NCI-H345 (cell line): ENCODE data around the gene CA14.
A peak's percentile ranks its signal among the peaks of the same experiment; 100 is the strongest.
"Not testable (repeated sequence)": the region's sequence is repeated elsewhere in the genome, so short reads cannot be mapped to it uniquely, and the experiment has no call there.

ENCODE experiments used
- DNase-seq: peaks from one replicate; lab custom pipeline; 2025; lab: John Stamatoyannopoulos, UW

CA14 gene

GRCh38 chr1:150236614-150237100 lies 20.9 kb upstream of the CA14 start:
- no peak for DNase-seq

GRCh38 chr1:150237176-150237575 lies 20.4 kb upstream of the CA14 start:
- not testable (repeated sequence) for DNase-seq

DNA sequence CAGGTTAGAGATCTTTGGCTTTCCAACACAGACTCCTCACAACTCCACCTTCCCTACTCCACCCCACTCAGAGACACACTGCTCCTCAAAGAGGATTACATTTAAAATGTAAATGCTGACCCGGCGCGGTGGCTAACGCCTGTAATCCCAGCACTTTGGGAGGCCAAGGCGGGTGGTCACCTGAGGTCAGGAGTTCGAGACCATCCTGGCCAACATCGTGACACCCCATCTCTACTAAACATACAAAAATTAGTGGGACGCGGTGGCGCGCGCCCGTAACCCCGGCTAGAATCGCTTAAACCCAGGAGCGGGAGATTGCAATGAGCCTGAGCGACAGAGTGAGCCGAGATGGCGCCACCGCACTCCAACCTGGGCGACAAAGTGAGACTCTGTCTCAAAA lies 19.8 kb upstream of the CA14 start:
- no peak for DNase-seq

DNA sequence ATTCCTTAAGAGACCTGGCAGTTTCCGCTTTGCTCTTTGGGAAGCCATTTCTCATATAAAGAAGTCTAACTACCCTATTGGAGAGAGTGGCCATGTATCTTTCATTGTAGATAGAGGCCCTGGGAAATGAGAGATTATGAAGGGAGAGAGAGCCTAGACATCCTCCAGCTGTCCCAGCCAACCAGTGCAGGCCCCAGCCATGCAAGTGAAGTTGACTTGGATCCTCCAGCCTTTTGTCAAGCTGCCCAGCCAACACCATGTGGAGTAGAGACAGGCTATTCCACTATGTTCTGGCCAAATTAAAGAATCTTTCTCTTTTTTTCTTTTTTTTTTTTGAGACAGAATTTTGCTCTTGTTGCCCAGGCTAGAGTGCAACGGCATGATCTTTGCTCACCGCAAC lies 14.6 kb upstream of the CA14 start:
- no peak for DNase-seq

GRCh38 chr1:150249936-150250335 lies 7.6 kb upstream of the CA14 start:
- no peak for DNase-seq

GRCh38 chr1:150256198-150256553 lies 1.4 kb upstream of the CA14 start:
- no peak for DNase-seq

- DNase-seq = peak; percentile 27
Observed at GRCh38 chr1:150256554-150257341, 826 bp upstream of the CA14 start.

DNA sequence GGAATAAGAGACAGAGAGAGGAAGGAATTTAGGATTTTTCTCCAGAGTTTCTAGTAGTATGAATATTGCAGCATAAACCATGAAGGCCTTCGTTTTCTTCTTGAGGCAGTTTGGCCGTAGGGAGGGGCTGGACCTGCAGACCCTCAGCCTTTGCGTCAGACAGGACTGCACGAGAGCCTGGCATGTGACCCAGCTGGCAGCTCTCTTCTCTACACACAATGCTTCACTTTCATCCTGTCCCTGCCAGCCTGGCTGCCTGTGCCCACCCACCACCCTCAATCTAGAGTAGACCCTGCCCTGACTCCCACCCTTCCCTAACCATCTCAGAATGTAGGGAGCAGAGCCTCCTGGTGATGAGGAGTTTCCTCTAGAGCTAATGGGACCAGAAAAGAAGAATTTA lies 1.6 kb downstream of the CA14 start:
- DNase-seq = no peak

DNA sequence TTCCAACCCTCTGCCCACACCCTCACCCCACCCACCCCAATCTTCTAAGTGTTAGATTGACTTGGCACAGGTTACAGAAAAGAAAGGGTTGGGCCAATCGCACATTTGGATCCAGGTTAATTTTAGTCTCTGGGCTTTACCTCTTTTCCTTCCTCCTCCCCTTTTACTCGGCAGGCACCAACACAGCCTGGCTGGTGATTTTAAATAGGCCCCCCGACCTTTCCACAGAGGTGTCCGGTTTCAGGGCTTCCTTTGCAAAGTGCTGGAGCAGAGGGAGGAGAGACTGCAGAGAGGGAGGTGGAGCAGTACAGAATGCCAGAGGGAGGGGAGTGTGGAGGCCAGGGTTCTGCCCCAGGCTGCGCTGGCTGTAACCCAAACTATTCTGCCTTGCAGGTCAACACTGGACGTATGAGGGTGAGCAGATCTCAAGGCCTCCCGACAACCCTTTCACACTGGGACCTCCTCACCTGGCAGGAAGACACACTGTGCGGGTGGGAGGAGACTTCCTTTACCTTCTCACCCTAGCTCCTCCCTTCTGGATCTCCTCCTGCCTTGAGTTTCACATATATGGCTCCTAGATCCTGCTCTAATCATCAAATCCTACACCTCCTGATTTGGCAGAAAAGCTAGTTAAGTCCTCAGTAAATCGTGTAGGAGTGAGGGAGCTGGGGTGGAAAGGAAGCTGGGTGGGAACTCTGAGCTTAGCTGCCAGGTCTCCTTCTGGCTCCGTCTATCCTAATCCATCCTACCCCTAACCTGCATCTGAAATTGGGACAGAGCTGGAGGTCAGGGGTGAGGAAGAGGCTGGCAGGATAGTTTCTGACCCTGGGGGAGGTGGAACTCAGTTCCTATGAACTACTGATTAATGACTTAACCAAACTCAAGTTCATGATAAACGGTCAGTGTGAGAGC lies 2.4 kb downstream of the CA14 start:
- peak; percentile 66 for DNase-seq

- DNase-seq = no peak
Observed at GRCh38 chr1:150261367-150261766, 3.8 kb downstream of the CA14 start.

- DNase-seq = no peak
Observed at GRCh38 chr1:150262388-150263320, 5.1 kb downstream of the CA14 start.

DNA sequence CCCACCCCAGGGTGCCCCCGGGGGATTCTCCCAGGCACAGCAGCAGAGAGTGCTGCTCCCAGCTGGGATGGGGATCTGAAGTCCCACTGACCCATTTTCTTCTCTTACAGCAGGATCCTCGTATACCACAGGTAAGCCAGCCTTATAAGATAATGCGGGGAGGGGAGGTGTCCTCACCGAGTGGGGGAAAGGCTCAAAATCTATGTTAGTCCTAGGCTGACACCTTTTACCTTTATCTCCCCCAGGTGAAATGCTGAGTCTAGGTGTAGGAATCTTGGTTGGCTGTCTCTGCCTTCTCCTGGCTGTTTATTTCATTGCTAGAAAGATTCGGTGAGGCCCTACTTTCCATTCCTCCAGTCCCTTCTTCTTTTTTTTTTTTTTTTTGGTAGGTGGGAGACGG lies 6.0 kb downstream of the CA14 start:
- no peak for DNase-seq

- DNase-seq = no peak
Observed at GRCh38 chr1:150267896-150268295, 10.3 kb downstream of the CA14 start.

DNA sequence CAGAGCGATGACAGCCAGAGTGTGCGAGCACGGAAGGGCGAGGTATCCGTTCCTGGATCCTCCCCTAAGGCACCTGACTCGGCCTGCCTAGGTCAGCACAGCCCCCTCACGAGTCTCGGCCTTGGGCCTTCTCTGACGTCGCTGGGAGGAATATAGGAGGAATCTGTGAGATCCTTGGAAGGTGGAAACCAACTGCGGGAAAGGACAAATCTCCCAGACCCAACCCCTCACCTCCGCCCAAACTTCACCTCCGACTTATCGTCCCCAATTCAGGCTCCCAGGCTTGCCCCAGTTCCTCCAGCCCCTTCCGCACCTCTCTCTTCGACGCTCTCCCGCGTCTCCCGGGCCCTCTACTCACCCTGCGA lies 10.7 kb downstream of the CA14 start:
- DNase-seq = peak; percentile 45

- peak; percentile 100 for DNase-seq
Observed at GRCh38 chr1:150268705-150269403, 11.3 kb downstream of the CA14 start, which contains the start of gene APH1A. APH1A (minus strand) TSS chr1:150269016; CDS start chr1:150268810, 206 bp downstream.

DNA sequence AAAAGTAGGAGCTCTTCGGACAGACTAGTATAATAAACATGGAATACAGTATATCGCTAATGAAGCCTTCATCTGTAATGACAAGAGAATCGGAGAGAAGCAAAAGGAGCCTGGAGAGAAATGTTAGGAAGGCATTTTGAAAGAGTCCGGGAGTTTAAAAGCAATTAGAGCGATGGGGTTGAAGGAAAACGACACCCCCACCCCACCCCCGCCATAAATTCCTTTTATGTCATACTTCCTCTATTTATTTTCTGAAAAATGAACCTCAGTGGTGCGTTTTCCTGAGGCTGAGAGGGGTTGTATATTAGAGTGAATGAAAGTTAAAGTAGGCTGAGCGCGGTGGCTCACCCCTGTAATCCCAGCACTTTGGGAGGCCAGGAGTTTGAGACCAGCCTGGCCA lies 11.9 kb downstream of the CA14 start:
- no peak for DNase-seq

DNA sequence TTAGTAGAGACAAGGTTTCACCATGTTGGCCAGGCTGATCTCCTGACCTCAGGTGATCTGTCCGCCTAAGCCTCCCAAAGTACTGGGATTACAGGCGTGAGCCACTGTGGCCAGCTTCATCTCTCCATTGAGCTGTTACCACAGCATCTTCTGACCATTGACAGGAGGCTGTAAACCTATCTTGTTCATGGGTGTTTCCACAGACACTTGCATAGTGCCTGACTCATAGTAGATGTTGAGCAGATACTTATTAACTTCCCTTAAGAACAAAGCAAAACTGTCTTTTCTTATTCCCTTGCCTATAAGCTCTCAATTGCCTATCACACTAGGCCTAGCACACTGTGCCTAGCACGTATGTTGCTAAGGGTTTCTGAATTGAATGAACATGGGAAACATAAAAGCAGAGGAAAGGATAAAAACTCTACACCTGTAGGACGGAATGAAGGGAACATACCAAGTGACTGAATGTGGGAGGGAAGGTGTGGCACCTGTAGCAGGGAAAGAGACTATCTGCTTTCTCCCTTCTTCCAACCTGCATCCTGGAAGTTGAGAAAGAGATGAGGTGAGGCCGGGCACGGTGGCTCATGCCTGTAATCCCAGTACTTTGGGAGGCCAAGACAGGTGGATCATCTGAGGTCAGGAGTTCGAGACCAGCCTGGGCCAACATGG lies 13.9 kb downstream of the CA14 start:
- DNase-seq = no peak

- DNase-seq = no peak
Observed at GRCh38 chr1:150273311-150273710, 15.7 kb downstream of the CA14 start.

- DNase-seq = no peak
Observed at GRCh38 chr1:150280138-150280707, 22.6 kb downstream of the CA14 start.

DNA sequence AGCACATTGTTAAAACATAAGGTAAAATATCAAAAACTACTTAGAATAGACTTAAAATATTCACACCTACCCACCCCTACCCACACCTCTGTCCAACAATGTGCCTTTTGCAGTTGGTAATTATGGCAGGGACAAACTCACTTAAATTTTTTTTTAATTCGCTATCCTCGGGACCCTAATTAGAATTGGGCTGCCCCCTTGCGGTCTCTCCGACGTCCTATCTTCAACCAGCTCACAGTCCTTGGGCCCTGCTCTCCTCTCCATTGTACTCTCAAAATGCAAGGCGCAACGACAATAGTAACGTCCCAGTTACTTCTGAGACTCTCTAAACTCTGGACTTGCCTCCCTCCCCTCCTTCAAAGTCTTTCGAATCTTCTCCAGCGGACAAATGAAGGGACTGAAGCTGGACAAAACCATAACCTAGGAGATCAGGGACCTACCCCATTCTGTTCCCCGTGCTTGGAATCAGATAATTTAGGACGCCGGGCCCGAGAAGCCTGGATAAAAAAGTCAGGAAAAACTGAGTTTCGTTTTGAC lies 23.7 kb downstream of the CA14 start:
- DNase-seq = peak; percentile 83
